GM18858 (cell line): ENCODE measurements around the gene TCEAL4.
A peak's percentile ranks its signal among the peaks of the same experiment; 100 is the strongest.

Experiments used
- ATAC-seq: cut with Tn5 transposase; IDR thresholded peaks from one replicate; pipeline ENCODE4 v1.9.1; 2021; ENCODE audit not compliant: unreplicated experiment

TCEAL4 gene

GRCh38 chrX:103585411-103586313, at the start of gene TCEAL4:
Gene TCEAL4, plus strand, starts transcription at chrX:103585515. Its CDS starts 1,161 bp downstream, at chrX:103586676.
- ATAC-seq: peak; percentile 69

DNA sequence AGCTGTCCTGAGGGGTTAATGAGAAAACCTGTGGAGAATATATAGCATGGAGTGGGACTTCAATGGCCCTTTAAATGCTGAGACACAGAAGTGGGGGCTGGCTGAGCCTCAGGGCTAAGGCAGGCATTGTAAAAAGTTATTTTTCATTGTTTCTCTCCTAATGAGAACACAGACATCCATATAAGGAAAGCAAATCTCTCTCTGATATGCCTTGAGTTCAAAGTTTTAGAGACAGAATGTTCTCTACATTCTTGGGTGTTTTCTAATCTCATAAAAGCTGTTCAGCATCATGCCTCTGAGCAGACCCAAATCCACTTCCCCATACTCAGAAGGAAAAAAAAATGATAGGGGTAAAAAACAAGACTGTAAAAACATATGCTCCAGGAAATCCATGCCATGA, 49.2 kb upstream of the TCEAL4 start:
- no peak for ATAC-seq

- no peak for ATAC-seq
These were observed 48.6 kb upstream of the TCEAL4 start for GRCh38 chrX:103536732-103537131.

DNA sequence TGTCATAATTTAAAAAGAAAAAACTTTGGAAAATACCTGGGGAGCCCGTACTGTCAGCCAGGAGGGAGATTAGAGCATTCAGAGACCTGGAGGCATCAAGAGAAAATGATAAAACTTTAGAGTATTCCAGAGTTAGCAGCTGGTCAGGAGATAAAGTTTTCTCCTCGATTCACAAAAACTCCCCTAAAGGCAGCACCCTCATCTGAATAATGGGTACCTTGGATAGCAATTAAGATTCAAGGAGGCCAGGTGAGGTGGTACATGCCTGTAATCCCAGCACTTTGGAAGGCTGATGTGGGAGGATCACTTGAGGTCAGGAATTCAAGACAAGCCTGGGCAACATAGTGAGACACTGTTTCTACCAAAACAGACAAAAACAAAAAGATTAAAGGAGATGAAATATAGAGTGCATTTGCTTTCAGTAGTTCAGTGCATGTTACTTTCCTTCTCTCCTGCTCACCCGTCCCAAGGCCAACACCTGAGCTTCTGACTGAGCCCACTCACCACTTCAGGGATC, 47.4 kb upstream of the TCEAL4 start:
- no peak for ATAC-seq

GRCh38 chrX:103538728-103539127, 46.6 kb upstream of the TCEAL4 start:
- ATAC-seq: no peak

- ATAC-seq: no peak
These were observed 45.6 kb upstream of the TCEAL4 start for GRCh38 chrX:103539695-103540094.

- ATAC-seq: no peak
These were observed 45.2 kb upstream of the TCEAL4 start for GRCh38 chrX:103540145-103540544.

GRCh38 chrX:103549916-103550315, 35.4 kb upstream of the TCEAL4 start:
- ATAC-seq: no peak

DNA sequence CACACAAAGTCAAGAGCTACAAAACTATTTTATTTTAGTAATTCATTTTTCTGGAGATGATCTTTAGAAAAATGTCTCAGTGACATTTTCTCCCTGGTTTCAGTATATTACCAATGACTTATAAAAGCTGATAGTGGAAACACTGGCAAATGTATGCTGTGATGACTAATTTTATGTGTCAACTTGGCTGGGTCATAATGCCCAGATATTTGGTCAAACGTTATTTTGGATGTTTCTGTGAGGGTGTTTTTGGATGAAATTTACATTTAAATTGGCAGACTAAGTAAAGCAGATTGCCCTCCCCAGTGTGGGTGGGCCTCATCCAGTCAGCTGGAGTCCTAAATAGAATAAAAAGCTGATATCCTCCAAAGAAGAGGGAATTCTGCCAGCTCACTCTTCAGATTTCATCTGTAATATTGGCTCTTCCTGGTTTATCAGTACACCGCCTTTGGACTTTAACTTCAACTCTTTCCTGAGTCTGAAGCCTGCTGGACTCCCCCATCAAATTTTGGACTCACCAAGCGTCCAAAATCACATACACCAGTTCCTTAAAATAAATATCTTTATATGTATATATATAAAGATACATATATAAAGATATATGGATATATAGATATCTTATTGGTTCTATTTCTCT, 34.8 kb upstream of the TCEAL4 start:
- no peak for ATAC-seq

DNA sequence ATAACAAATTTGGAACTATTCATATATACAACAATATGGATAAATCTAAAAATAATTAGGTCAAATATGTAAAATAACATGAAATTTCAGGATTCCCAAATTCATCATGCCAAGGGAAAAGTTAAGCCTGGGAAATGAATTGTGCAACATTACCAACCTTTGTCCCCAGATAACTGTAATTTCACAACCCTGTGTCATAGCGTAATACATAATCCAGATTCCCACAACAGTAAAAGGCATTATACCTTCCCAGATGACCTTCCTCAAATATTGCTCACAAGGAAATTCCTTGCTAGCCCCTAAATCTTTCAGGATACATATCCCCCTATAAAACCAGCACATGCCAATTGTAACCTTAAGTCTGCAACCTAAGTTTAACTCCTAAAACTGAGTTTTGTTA, 33.1 kb upstream of the TCEAL4 start:
- ATAC-seq: no peak

- ATAC-seq: peak; percentile 96
These were observed 30.5 kb upstream of the TCEAL4 start for GRCh38 chrX:103554687-103555424.

DNA sequence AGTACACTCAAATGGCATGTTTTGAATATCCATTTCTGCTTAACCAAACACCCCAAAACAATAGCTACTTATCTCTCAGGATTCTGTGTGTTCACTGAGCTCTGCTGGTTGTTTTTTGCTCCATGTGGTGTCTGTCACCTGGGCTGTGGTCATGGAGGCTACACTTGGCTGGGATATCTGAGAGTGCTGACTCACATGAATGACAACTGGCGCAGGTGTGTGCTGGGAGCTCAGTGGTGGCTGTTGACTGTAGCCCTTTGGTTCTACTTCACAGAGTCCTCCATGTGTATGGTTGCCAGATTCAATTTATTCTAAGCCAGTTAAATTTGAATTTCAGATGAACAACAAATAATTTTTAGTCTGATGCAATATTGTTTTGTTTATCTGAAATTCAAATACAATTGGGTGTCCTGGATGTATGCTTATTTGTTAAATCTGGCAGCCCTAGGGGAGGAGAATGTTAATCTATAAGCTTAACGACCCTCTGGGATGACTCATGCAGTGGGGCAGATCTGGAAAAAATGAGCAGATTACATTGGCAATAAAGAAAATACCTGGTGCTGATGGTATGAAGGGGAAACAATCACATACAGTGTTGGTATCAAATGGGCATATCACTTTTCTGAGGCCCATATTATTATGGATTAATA, 28.2 kb upstream of the TCEAL4 start:
- ATAC-seq: no peak

DNA sequence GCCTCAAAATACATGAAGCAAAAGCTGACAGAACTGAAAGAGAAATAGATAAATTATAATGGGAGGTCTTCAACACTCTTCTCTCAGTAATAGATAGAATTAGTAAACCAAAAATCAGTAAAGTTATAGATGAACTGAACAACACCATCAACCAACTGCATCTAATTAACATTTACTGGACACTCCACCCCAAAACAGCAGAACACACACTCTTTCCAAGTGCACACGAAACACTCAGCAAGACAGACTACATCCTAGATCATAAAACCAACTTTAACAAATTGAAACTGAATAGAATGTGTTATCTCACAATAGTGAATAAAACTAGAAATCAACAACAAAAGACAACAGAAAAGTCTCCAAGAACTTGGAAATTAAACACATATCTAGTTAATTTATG, 25.1 kb upstream of the TCEAL4 start:
- ATAC-seq: no peak

- no peak for ATAC-seq
These were observed 22.5 kb upstream of the TCEAL4 start for GRCh38 chrX:103562801-103563200.

DNA sequence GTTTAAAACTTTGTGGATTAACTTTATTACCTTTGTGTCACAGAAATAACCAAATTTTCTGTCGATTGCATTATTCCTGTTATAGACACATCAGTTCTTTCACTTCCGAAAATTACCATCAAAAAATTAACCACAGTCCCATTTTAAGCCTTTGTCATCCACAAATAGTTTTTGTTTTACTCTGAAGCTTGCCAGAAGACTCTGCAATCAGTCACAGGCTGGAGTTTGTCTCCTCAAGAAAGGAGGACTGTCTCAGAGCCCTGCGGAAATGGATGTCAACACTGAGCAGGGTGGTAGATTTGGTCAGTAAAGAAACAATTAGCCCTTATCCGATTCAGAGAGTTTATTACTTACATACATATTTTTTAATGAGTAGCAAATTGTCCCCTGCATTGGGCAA, 20.1 kb upstream of the TCEAL4 start:
- no peak for ATAC-seq

DNA sequence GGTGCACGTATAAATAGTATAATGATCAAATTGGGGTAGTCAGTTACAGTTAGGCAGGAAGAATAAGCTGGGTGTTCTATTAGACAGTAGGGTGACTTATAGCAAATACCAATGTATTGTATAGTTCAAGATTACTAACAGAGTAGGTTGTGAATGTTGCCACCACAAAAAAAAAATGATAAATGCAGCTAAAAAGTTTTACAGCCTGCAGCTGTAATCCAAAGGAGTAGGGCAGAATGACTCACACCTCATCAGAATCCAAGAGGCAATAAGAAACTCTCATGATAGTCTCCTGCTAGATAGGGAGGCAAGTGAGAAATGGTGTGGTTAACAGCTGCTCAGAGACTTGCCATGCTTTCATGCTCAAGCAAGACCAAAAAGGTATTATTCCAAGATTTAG, 19.6 kb upstream of the TCEAL4 start:
- ATAC-seq: no peak

GRCh38 chrX:103571121-103571520, 14.2 kb upstream of the TCEAL4 start:
- ATAC-seq: no peak

- ATAC-seq: no peak
These were observed 13.6 kb upstream of the TCEAL4 start for GRCh38 chrX:103571726-103572125.

DNA sequence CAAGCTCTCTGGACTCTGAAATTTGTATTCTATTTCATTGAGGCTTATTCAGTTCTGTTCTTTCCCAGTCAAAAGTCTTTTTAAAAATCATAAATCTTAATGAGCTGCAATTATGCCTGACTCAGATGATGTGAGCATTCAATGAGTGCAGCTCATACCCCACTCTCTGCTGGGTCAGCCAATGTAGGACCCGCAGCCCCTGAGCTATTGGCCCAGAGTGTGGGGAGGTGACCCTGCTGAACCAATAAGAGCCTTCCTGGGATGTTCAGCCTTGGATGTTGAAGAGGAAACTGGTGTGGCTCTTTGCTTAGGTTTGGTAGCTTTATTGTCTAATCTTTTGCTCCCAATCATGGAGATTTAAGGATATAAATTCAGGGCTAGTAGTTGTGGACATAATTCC, 12.1 kb upstream of the TCEAL4 start:
- ATAC-seq: no peak

DNA sequence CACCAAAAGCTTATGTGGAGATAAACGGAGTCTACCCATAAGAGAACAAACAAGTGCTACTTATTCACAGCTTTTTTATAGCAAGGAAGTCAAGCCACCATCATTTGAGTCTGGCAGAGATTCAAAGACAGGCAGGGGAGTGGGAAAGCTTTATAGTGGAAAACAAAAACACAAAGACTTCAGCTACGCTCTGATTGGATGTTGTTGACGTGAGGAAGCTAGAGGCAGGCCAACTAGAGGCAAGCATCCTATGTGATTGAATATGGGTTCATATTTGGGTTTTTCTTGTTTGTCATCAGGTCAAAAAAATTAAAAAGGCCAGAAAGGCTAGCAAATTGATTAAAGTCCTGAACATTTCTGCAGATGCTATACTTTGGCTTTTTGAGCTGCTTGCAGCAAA, 719 bp upstream of the TCEAL4 start:
- ATAC-seq: no peak

GRCh38 chrX:103586314-103586646, 965 bp downstream of the TCEAL4 start:
- ATAC-seq: no peak
